Lower leg skin (tissue), 3 donors: ENCODE measurements around the gene ILDR1.

Experiments used
- CTCF ChIP-seq, 3 donors: fragments of 450-650 bp; IDR thresholded peaks; one replicate each; pipeline ENCODE4 v1.5.1; 2016; ENCODE audit warnings: antibody characterized with exemption in 3 of 3, mild to moderate bottlenecking in 3 of 3, moderate library complexity in 2 of 3
- POLR2A ChIP-seq, 2 donors: fragments of 450-650 bp; IDR thresholded peaks; one replicate each; pipeline ENCODE4 v1.6.1; 2016 to 2017; ENCODE audit warnings: antibody characterized with exemption in 2 of 2, mild to moderate bottlenecking in 1 of 2, moderate library complexity in 1 of 2

- TF ChIP-seq CTCF (IDR thresholded peaks at IDR 0.05), result no peak
- no peak for TF ChIP-seq POLR2A (IDR thresholded peaks at IDR 0.05)
Measured at GRCh38 chr3:122001892-122002291, 20.2 kb downstream of the ILDR1 start.
